ENCODE measurements around the gene ARSI. TPM values are rescaled to one million over a fixed set of nuclear protein-coding genes. Genes with fewer than 3 reads are reported as not detected.

Gene ARSI
- total and polyA plus RNA-seq, 2 donors (not counting 3 experiments of a cell fraction or from before 2014, with no cell fraction given): 0.17 to 0.20 TPM

- Histone ChIP-seq H3K9ac (replicated peaks; ENCODE audit: extremely low read depth, insufficient read depth, low read length) (no peak overlapping the region), H3K9me1 (replicated peaks; ENCODE audit: control insufficient read depth, extremely low read depth, insufficient read depth, low read length) (no peaks in the 10 kb centered on the region), H3K4me2 (ENCODE audit: insufficient read depth, low read length) (no peak overlapping the region), H3K79me2 (ENCODE audit: control insufficient read depth, insufficient read depth, low read length) (no peaks in the 10 kb centered on the region), H3K9me3 (replicated peaks; ENCODE audit: control insufficient read depth, insufficient read depth, low read length) (no peaks in the 10 kb centered on the region), H3K4me1 (ENCODE audit: control insufficient read depth, extremely low read depth, insufficient read depth, low read length) (no peaks in the 10 kb centered on the region), H3K27ac (ENCODE audit: insufficient read depth, low read depth, low read length) (no peak overlapping the region), H2AFZ (ENCODE audit: low read depth, low read length) (no peak overlapping the region), H3K4me3 (replicated peaks in 1 of 3; ENCODE audit: insufficient read depth in 1 of 3, low read depth in 1 of 3, low read length in 3 of 3) (no peak overlapping the region), H4K20me1 (replicated peaks; ENCODE audit: control insufficient read depth, extremely low read depth, insufficient read depth, low read length) (no peaks in the 10 kb centered on the region), H3K36me3 (ENCODE audit: control insufficient read depth in 2 of 2, extremely low read depth in 1 of 2, insufficient read depth in 2 of 2, low read length in 2 of 2) (no peaks in the 10 kb centered on the region), H3K27me3 (ENCODE audit: control insufficient read depth in 2 of 2, insufficient read depth in 2 of 2, low read length in 2 of 2) (peaks cover 0 to 5% of the 10 kb centered on the region in 2 experiments)
- ChIA-PET CTCF (interaction anchor here (0.7 to 1.4 kb wide), 5 partner anchors 8 to 124 kb away, joined by 3 to 4 read pairs (median 3); no protein-coding TSS in a partner anchor), POLR2A (interaction anchor here (0.6 kb wide), 1 partner anchor 22 kb away, joined by 3 read pairs; no protein-coding TSS in a partner anchor)
- dilution Hi-C loops (cut with MboI; ENCODE audit: extremely low pct_ligation_motif_present, low sequenced_read_pairs) (no loop called here), intact Hi-C loops (cut with micrococcal nuclease) (no loop called here)
- FAIRE-seq: no peak
- TF ChIP-seq JUN (IDR thresholded peaks at IDR 0.05; ENCODE audit: borderline replicate concordance, insufficient read depth, insufficient read length, low read depth): no peak
- no peak for TF ChIP-seq EZH2 (IDR thresholded peaks at IDR 0.05; ENCODE audit: borderline replicate concordance, low read depth, low read length, severe bottlenecking)
- TF ChIP-seq FOS (IDR thresholded peaks at IDR 0.05; ENCODE audit: borderline replicate concordance, insufficient read depth, low read length): no peak
- no peak for TF ChIP-seq MYC (IDR thresholded peaks at IDR 0.05; ENCODE audit: low read depth, low read length)
- TF ChIP-seq MAX (IDR thresholded peaks at IDR 0.05; ENCODE audit: insufficient read depth, insufficient read length): no peak
- no peak for TF ChIP-seq GATA2 (IDR thresholded peaks at IDR 0.05; ENCODE audit: insufficient read depth, insufficient read length, low read depth, low read length)
- TF ChIP-seq POLR2A (IDR thresholded peaks at IDR 0.05; ENCODE audit: low read depth, low read length): no peak
- no peak for TF ChIP-seq CTCF (IDR thresholded peaks at IDR 0.05; ENCODE audit: extremely low read depth in 1 of 2, insufficient read depth in 1 of 2, low read depth in 1 of 2, low read length in 2 of 2)
- TF ChIP-seq POLR2AphosphoS5 (IDR thresholded peaks at IDR 0.05; ENCODE audit: insufficient read depth, low read depth, low read length): no peak
- no TSS peak for BruUV-seq (replicated peaks)
- DNase-seq (ENCODE audit: low read depth, low spot score): no peak
Measured at GRCh38 chr5:150246429-150246828, 56.3 kb downstream of the ARSI start.

Other genes with a start within 250 kb of the ARSI start
- not detected in 2 replicates for gene CSF1R, start 216.4 kb downstream of the ARSI start, total RNA-seq
- not detected in 2 replicates for gene CSF1R, start 216.4 kb downstream of the ARSI start, polyA plus RNA-seq
- gene PDGFRB, start 147.1 kb downstream of the ARSI start, total RNA-seq: 1.0 and 1.7 TPM in 2 replicates
- 1.4 and 2.9 TPM in 2 replicates for gene PDGFRB, start 147.1 kb downstream of the ARSI start, polyA plus RNA-seq
- not detected in 2 replicates for gene CDX1, start 136.1 kb downstream of the ARSI start, total RNA-seq
- gene CDX1, start 136.1 kb downstream of the ARSI start, polyA plus RNA-seq: not detected in 2 replicates
- gene SLC6A7, start 112.8 kb downstream of the ARSI start, total RNA-seq: not detected in 2 replicates
- gene SLC6A7, start 112.8 kb downstream of the ARSI start, polyA plus RNA-seq: not detected in 2 replicates
- gene CAMK2A, start 13.1 kb downstream of the ARSI start, total RNA-seq: not detected in 2 replicates
- gene CAMK2A, start 13.1 kb downstream of the ARSI start, polyA plus RNA-seq: not detected in 2 replicates
- gene TCOF1, start 54.8 kb upstream of the ARSI start, total RNA-seq: 47.2 and 52.0 TPM in 2 replicates
- 10.5 and 11.2 TPM in 2 replicates for gene TCOF1, start 54.8 kb upstream of the ARSI start, polyA plus RNA-seq
- 0.76 and 1.3 TPM in 2 replicates for gene CD74, start 110.0 kb upstream of the ARSI start, total RNA-seq
- 0.56 and 0.62 TPM in 2 replicates for gene CD74, start 110.0 kb upstream of the ARSI start, polyA plus RNA-seq
- 1,852 and 2,034 TPM in 2 replicates for gene RPS14, start 146.8 kb upstream of the ARSI start, total RNA-seq
- 4,491 and 5,521 TPM in 2 replicates for gene RPS14, start 146.8 kb upstream of the ARSI start, polyA plus RNA-seq
- 86.5 and 102 TPM in 2 replicates for gene NDST1, start 205.2 kb upstream of the ARSI start, total RNA-seq
- gene NDST1, start 205.2 kb upstream of the ARSI start, polyA plus RNA-seq: 38.6 and 42.6 TPM in 2 replicates

Measured in endothelial cell of umbilical vein (primary cell).